K562 (cell line): ENCODE measurements around the gene NRARP. TPM values are rescaled to one million over a fixed set of nuclear protein-coding genes. Genes with fewer than 3 reads are reported as not detected.
A peak's percentile ranks its signal among the peaks of the same experiment; 100 is the strongest.

Source experiments
- ARNT ChIP-seq, 2 experiments: fragments of 450-650 bp; IDR thresholded peaks; 2 replicates each; pipeline ENCODE4 v1.6.1; 2016; ENCODE audit warnings: mild to moderate bottlenecking in 1 of 2
- BACH1 ChIP-seq: fragments of 200-800 bp; sonication (Bioruptor generic); IDR thresholded peaks from 2 replicates; pipeline ENCODE4 v1.6.1; 2016; ENCODE audit warnings: missing genetic modification characterization, missing compliant biosample characterization
- CBX3 ChIP-seq, 2 experiments: IDR thresholded peaks; 1 replicate in 1 of 2; 2 replicates in 1 of 2; pipeline ENCODE4 v1.6.1; 2012; ENCODE audit warnings: inconsistent platforms in 2 of 2, low read length in 2 of 2, borderline replicate concordance in 1 of 2, control low read depth in 1 of 2
- CBX5 ChIP-seq: IDR thresholded peaks from 2 replicates; pipeline ENCODE4 v1.6.1; 2014; ENCODE audit warnings: low read depth, borderline replicate concordance
- CXXC5 ChIP-seq: fragments of 250-450 bp; sonication (Bioruptor Pico); IDR thresholded peaks from 2 replicates; pipeline ENCODE4 v1.8.0; 2022; ENCODE audit warnings: inconsistent platforms, mild to moderate bottlenecking, moderate library complexity
- E2F5 ChIP-seq: sonication (generic); formaldehyde crosslinking; IDR thresholded peaks from 2 replicates; pipeline ENCODE4 v1.8.0; 2022; ENCODE audit warnings: mild to moderate bottlenecking, missing genetic modification reagents
- EGR1 ChIP-seq: fragments of 450-650 bp; conservative IDR thresholded peaks from 2 replicates; pipeline ENCODE4 v1.6.1; 2017; ENCODE audit warnings: mild to moderate bottlenecking
- GABPB2 ChIP-seq: fragments of 250-450 bp; sonication (Bioruptor Pico); conservative IDR thresholded peaks from 2 replicates; pipeline ENCODE4 v1.5.1; 2021; ENCODE audit warnings: mild to moderate bottlenecking
- HDAC2 ChIP-seq: fragments of 450-650 bp; IDR thresholded peaks from 2 replicates; pipeline ENCODE4 v1.6.1; 2016; ENCODE audit warnings: mild to moderate bottlenecking
- HES1 ChIP-seq: fragments of 450-650 bp; IDR thresholded peaks from 2 replicates; pipeline ENCODE4 v1.6.1; 2016; ENCODE audit warnings: low read depth, mild to moderate bottlenecking, moderate library complexity
- HLTF ChIP-seq: fragments of 450-650 bp; IDR thresholded peaks from 2 replicates; pipeline ENCODE4 v1.6.1; 2016
- HMG20B ChIP-seq: fragments of 250-450 bp; sonication (Bioruptor Pico); IDR thresholded peaks from 2 replicates; pipeline ENCODE4 v1.5.0; 2021; ENCODE audit warnings: mild to moderate bottlenecking
- HMGN3 ChIP-seq: IDR thresholded peaks from 2 replicates; pipeline ENCODE4 v1.6.1; 2011; ENCODE audit warnings: borderline replicate concordance, low read depth, mild to moderate bottlenecking, mixed read lengths, low read length; ENCODE audit not compliant: insufficient read length; ENCODE audit errors: extremely low read depth
- KLF6 ChIP-seq: fragments of 250-450 bp; sonication (Bioruptor Pico); IDR thresholded peaks from 2 replicates; pipeline ENCODE4 v1.4.0; 2020; ENCODE audit warnings: mild to moderate bottlenecking, moderate library complexity, borderline replicate concordance
- LCOR ChIP-seq: sonication (generic); formaldehyde crosslinking; IDR thresholded peaks from 2 replicates; pipeline ENCODE4 v1.8.0; 2022; ENCODE audit warnings: mild to moderate bottlenecking, missing genetic modification reagents
- MYNN ChIP-seq, 2 experiments: sonication (generic); formaldehyde crosslinking in 1 of 2; IDR thresholded peaks; 2 replicates each; pipeline versions ENCODE4 v1.5.0 to v1.6.1; 2016 to 2020; ENCODE audit warnings: antibody characterized with exemption in 1 of 2, missing genetic modification reagents in 1 of 2
- NFIC ChIP-seq: fragments of 450-650 bp; IDR thresholded peaks from 2 replicates; pipeline ENCODE4 v1.6.1; 2017; ENCODE audit warnings: mild to moderate bottlenecking, inconsistent platforms
- NR1H2 ChIP-seq: sonication (generic); formaldehyde crosslinking; IDR thresholded peaks from 2 replicates; pipeline ENCODE4 v1.4.0; 2020; ENCODE audit warnings: mild to moderate bottlenecking, missing genetic modification reagents
- PTBP1 ChIP-seq: fragments of 200-400 bp; formaldehyde crosslinking; IDR thresholded peaks from 2 replicates; pipeline ENCODE4 v1.6.1; 2017; ENCODE audit warnings: low read depth, low read length
- RBM15 ChIP-seq: fragments of 200-400 bp; formaldehyde crosslinking; IDR thresholded peaks from 2 replicates; pipeline ENCODE4 v1.6.1; 2018; ENCODE audit warnings: mild to moderate bottlenecking, low read length, moderate library complexity; ENCODE audit not compliant: insufficient read depth
- RBM25 ChIP-seq: fragments of 200-400 bp; formaldehyde crosslinking; IDR thresholded peaks from 2 replicates; pipeline ENCODE4 v1.6.1; 2018; ENCODE audit warnings: low read length, low read depth, moderate library complexity; ENCODE audit not compliant: severe bottlenecking
- RUNX1 ChIP-seq: sonication (generic); IDR thresholded peaks from 2 replicates; pipeline ENCODE4 v1.6.1; 2016; ENCODE audit warnings: antibody characterized with exemption, low read depth
- SREBF1 ChIP-seq: fragments of 150-350 bp; IDR thresholded peaks from 2 replicates; pipeline ENCODE4 v1.6.1; 2014; ENCODE audit warnings: antibody characterized with exemption, low read depth, low read length, borderline replicate concordance
- STAT5A ChIP-seq: IDR thresholded peaks from 2 replicates; pipeline ENCODE4 v1.6.1; 2012; ENCODE audit warnings: low read length, inconsistent platforms, borderline replicate concordance
- XRCC5 ChIP-seq: fragments of 200-400 bp; formaldehyde crosslinking; IDR thresholded peaks from 2 replicates; pipeline ENCODE4 v1.6.1; 2017; ENCODE audit warnings: low read depth, mild to moderate bottlenecking, low read length
- ZFP91 ChIP-seq: sonication (generic); formaldehyde crosslinking; IDR thresholded peaks from 2 replicates; pipeline ENCODE4 v1.8.0; 2022; ENCODE audit warnings: mild to moderate bottlenecking, missing genetic modification reagents
- ZNF143 ChIP-seq: sonication (generic); formaldehyde crosslinking; IDR thresholded peaks from 2 replicates; pipeline ENCODE4 v1.9.0; 2022; ENCODE audit warnings: mild to moderate bottlenecking, missing genetic modification reagents
- ZNF384 ChIP-seq: IDR thresholded peaks from 2 replicates; pipeline ENCODE4 v1.6.1; 2012; ENCODE audit warnings: low read depth, low read length, improper control_type of control experiment
- polyA plus RNA-seq, 8 experiments: library from polyadenylated mRNA; depleted of rRNA in 4 of 8; stranded (reverse) in 5 of 8; unstranded in 3 of 8; fragments of >200 nt; fragmentation: Nextera tagmentation in 2 of 8; fragmentation: Illumina TruSeq in 1 of 8; extraction: Ambion mirVana in 2 of 8; extraction: Trizol in 1 of 8; gene quantifications; 2 replicates each; pipeline versions ENCODE4 v1.2.1 to v1.2.3, GENCODE V29; 2011 to 2014; ENCODE audit warnings: inconsistent platforms in 1 of 8, missing spikeins in 1 of 8
- total RNA-seq, 7 experiments: library from RNA; depleted of rRNA in 6 of 7; stranded (reverse); fragments of >200 nt in 6 of 7; fragmentation: Illumina TruSeq in 2 of 7; extraction: Trizol in 2 of 7; gene quantifications; 2 replicates each; pipeline versions ENCODE4 v1.2.1 to v1.2.3, GENCODE V29; 2011 to 2021; ENCODE audit warnings: low replicate concordance in 1 of 7

Gene NRARP
- total and polyA plus RNA-seq, 9 of the 15 experiments (the other 6 are each of a cell fraction or from before 2014, with no cell fraction given) = 2.0 to 24.5 (median 7.2) TPM; not detected in 2

GRCh38 chr9:137294091-137294680 is 7.9 kb downstream of the NRARP start (continued):
- TF ChIP-seq NR1H2 (CRISPR knock-in tag) = no peak
- peak; percentile 51; the same call in 1 of the 2 replicates for TF ChIP-seq NFIC
- peak in 1 of 2 experiments; percentile 49; a peak in 1 of 4 replicates for TF ChIP-seq ARNT (IDR thresholded peaks at IDR 0.05)
- no peak for TF ChIP-seq ZNF384
- TF ChIP-seq CBX3 (IDR thresholded peaks at IDR 0.05; ENCODE audit: borderline replicate concordance in 1 of 2, low read length in 2 of 2) = peak in 1 of 2 experiments; percentile 94; a peak in 1 of 3 replicates
- TF ChIP-seq E2F5 = no peak
- TF ChIP-seq RBM15 = no peak
- no peak for TF ChIP-seq KLF6 (CRISPR knock-in tag)
- TF ChIP-seq STAT5A = no peak
- TF ChIP-seq BACH1 (tag) = no peak
- TF ChIP-seq HMG20B (CRISPR knock-in tag) = no peak
- 0 out of 2 replicates have a peak, but pooled peaks have one; percentile 33 for TF ChIP-seq CBX5
- peak; percentile 74 for TF ChIP-seq LCOR (CRISPR knock-in tag)
- peak; percentile 97 for TF ChIP-seq RBM25
- TF ChIP-seq CXXC5 = peak; percentile 14; the same call in 1 of the 2 replicates
- peak; percentile 66 for TF ChIP-seq HDAC2
- TF ChIP-seq ZNF143 (CRISPR knock-in tag) = peak; percentile 88
- no peak for TF ChIP-seq RUNX1
- no peak for TF ChIP-seq XRCC5
- peak; percentile 92 for TF ChIP-seq PTBP1
- TF ChIP-seq EGR1 = no peak
- peak; percentile 92 for TF ChIP-seq SREBF1
- peak; percentile 100 for TF ChIP-seq HLTF
- TF ChIP-seq GABPB2 (CRISPR knock-in tag) = no peak
- no peak for TF ChIP-seq HMGN3
- TF ChIP-seq MYNN (IDR thresholded peaks at IDR 0.05) = no peak
- no peak for TF ChIP-seq MYNN (CRISPR knock-in tag; IDR thresholded peaks at IDR 0.05)
- TF ChIP-seq HES1 = no peak
- TF ChIP-seq ZFP91 (CRISPR knock-in tag) = no peak
